Measurements from ENCODE around the gene TSHZ2.

DNA sequence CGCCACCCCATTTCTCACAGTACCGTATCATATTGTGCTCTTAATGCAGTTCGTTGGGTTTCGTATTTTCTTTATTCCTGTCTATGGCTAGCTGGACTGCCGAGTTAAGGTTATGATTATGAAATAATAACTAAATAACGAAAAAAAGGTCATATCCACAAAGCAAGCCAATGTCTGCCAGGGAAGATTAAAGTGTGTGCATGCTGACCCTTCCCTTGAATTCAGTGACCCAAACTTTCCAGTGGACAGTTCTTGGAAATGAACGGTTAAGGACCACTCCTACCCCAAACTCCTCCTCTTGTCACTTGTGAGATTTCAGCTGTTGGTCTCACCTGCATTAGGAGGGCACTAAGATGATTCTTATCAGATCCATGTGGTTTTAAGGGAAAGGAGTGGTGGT is 449.9 kb downstream of the TSHZ2 start:
- TF ChIP-seq, protein P1, sequence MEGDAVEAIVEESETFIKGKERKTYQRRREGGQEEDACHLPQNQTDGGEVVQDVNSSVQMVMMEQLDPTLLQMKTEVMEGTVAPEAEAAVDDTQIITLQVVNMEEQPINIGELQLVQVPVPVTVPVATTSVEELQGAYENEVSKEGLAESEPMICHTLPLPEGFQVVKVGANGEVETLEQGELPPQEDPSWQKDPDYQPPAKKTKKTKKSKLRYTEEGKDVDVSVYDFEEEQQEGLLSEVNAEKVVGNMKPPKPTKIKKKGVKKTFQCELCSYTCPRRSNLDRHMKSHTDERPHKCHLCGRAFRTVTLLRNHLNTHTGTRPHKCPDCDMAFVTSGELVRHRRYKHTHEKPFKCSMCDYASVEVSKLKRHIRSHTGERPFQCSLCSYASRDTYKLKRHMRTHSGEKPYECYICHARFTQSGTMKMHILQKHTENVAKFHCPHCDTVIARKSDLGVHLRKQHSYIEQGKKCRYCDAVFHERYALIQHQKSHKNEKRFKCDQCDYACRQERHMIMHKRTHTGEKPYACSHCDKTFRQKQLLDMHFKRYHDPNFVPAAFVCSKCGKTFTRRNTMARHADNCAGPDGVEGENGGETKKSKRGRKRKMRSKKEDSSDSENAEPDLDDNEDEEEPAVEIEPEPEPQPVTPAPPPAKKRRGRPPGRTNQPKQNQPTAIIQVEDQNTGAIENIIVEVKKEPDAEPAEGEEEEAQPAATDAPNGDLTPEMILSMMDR (IDR thresholded peaks at IDR 0.05) = no peak
- TF ChIP-seq POLR2A (IDR thresholded peaks at IDR 0.05) = no peak

Measured in heart left ventricle (tissue), 13 donors.